Cerebellar cortex (tissue), 1 donor: Measurements from ENCODE around the gene ZNF714.
A peak's percentile ranks its signal among the peaks of the same experiment; 100 is the strongest.

Source experiments
- DNase-seq: peaks from one replicate; pipeline ENCODE4 v3.0.0-alpha.2; 2015; ENCODE audit warnings: low spot score

ZNF714 gene

DNA sequence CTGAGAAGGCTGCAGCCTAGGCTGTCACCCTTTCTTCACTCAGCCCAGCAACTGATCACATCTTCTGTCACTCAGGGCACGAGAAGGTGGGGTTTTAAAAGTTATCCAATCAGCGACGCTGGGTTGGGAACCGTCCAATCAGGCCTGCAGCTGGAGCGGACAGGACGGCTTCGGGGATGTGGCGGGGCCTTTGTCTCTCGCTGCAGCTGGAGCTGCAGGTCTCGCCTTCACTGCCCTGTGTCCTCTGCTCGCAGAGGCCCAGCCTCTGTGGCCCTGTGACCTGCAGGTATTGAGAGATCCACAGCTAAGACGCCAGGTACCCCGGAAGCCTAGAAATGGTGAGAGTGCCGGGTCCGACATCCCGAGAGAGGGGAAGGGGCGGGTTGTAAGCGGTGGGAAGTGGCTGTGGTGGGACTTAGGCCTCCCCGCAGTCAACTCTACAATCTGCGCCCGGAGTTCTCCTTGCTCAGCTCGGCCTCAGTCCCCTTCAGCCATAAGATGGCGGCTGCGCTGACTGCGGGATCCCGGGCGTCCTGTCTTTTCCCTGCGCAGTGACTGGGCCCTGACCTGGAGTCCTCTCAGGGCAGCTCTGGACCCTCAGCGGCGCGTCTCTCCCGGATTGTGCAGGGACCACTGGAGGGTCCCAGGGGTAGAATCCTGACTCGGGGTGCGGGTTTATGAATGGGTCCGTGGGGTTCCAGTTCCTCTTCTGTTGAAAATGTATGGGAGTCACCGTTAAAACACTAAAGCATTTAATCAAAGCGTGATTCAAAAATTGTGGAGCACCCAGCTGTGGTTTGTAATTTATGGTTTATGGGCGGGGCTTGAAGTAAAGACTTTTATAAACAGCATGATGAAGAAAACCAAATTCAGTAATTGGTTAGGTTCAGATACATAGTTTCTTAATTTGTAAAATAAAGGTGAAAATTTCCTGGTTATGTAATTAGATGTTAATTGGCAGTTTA is at the start of gene ZNF714:
ZNF714 (plus strand) TSS at position 193 of the 965 bp plus-strand sequence. CDS start 16,066 bp downstream, outside the sequence.
- DNase-seq, result peak; percentile 97

DNA sequence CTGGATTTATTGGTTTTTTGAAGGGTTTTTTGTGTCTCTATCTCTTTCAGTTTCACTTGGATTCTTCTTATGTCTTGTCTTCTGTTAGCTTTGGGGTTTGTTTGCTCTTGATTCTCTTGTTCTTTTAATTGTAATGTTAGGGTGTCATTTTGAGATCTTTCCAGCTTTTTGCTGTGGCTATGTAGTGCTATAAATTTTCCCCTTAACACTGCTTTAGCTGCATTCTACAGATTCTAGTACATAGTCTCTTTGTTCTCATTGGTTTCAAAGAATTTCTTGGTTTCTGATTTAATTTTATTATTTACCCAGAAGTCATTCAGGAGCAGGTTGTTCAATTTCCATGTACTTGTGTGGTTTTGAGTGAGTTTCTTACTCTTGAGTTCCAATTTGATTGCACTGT is 37.0 kb upstream of the ZNF714 start:
- DNase-seq, result no peak

DNA sequence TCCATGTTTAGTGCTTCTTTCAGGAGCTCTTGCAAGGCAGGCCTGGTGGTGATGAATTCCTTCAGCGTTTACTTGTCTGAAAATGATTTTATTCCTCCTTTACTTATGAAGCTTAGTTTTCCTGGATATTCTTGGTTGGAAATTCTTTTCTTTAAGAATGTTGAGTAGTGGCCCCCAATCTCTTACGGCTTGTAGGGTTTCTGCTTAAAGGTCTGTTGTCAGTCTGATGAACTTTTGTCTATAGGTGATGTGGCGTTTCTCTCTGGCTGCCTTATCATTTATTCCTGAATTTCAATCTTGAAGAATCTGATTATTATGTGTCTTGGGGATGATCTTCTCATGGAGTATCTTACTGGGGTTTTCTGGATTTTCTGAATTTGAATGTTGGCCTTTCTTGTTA is 35.5 kb upstream of the ZNF714 start:
- DNase-seq, result no peak

DNA sequence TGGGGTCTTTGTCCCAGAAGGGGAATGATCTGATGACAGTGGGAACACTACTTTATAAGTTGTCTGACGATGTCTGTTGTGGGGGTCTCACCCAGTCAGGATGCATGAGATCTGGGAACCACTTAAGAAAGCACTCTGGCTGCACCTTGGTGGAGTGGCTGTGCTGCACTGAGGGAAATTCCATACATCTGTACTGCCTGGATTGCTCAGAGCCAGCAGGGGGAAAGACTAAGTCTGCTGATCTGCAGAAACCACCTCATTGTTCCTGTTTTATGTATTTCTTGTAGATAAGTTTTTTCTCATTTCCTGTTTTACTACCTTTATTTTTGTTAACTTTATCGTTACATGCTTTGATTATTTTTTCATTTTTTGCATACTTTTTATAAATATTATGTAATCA is 34.3 kb upstream of the ZNF714 start:
- DNase-seq, result no peak

DNA sequence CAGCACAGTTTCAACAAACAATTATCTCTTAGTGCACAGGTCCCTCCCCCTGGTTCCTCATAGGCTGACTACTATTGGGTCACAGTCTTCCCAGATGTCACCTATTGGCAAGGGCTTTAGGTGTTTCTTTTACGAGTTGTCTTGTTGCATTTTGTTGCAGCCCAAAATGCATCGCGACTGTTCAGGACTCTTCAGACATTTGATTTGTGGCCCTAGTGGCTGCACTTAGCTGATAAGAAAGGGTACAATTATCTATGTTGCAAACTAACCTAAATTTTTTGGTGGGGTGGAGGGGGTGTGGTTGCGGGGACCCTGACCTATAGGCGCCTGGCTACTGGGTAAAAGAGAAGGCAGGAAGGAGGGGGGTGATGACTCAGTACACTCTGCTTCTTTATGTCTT is 29.1 kb upstream of the ZNF714 start:
- DNase-seq, result no peak

DNA sequence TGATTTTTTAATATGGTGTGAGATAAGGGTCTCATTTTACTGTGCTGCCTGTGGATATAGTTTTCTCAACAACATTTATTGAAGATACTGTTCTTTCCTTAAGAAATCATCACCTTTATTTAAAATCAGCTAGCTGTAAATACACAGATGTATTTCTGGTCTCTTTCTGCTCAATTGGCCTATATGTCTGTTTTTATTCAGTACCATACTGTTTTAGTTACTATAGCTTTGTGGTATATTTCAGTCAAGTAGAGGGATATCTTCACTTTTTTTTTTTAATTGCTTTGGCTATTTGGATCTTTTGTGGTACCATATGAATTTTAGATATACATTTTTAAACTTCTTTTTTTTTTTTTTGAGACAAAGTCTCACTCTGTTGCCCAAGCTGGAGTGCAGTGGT is 16.7 kb upstream of the ZNF714 start:
- no peak for DNase-seq

DNA sequence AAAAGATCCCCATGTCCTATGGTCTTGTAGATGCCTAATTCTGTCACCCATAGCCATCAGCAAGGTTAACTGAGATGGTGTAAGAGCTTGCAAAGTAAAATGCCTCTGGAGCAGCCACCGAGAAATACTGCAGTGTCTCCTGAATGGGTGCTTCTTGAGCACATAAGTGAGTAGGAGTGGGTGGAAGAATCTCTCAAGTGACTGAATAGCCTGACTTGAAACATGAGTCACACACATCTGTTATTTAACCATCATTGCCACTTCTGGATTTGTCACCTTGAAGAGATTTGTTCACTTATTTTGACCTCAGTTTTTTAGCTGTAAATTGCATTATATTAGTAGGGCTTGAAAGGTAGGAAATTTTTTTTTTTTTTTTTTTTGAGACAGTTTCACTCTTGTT is 2.3 kb downstream of the ZNF714 start:
- no peak for DNase-seq

DNA sequence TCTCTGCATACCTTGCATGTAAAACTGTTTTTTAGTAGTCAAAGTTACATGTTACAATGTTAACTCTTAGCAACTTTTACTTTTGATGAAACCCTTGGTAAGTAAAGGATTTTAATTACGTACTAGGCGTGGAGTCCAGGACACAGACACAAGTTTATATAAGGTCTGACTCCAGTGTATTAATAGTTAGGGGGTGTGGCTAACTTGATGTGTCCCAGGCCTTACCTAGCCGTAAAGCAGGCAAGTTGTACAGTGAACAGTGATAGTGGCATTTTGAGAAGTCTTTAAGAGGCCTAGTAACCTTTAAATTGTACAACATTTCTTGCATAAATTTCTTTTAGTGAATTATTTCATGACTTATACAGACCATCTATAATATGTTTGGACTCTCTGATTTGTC is 5.9 kb downstream of the ZNF714 start:
- no peak for DNase-seq

DNA sequence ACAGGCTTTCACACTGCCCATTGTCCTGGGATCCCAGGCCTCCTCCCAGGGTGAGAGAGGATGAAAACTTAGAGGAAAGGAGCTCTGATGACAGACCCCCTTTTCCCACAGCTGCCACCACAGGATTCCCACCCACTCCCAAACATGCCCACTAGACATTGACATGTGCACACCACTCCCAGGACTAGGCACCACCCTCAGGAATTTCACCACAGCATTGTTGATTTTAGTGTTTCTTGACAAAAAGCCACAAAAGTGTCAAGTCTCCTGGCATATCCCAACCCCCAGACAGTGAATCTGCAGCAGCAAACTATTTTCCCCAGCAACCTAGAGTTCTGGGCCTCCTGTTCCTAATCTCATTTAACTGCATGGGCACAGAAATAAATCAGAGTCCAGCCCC is 10.1 kb downstream of the ZNF714 start:
- DNase-seq, result no peak

DNA sequence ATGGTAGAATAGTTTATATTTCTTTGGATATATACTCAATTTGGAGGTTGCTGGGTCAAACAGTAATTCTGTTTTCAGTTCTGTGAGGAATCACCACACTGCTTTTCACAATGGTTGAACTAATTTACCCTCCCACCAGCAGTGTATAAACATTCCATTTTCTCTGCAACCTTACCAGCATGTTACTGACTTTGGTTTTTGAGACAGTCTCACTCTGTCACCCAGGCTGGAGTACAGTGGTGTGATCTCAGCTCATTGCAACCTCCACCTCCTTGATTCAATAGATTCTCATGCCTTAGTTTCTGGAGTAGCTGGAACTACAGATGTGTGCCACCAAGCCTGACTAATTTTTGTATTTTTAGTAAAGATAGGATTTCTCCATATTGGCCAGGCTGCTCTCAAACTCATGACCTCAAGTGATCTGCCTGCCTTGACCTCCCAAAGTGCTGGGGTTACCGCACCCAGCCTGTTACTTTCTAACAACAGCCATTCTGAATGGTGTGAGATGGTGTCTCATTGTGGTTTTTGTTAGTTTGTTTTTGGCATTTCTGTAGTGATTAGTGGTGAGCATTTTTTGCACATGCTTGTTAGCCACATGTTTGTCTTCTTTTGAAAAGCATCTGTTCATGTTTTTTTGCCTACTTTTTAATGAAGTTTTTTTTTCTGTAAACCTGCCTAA is 12.5 kb downstream of the ZNF714 start:
- no peak for DNase-seq

DNA sequence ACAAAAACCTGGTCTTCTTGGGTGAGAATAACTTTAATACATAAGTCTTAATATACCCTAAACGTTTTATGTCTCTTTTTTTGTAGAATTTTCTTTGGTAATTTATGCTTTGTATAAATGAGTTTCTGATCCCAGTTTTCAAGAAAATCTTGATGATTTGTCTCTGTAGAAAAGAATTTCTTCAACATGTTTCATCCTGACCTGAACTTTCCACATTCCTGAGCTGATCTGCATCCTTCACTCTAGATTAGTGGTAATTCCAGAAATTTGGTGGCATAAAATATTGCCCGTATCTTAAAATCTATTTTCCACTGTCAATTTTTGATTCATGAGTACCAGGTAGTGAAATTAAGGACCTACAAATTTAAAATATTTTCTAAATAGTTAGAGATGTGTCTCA is 16.3 kb downstream of the ZNF714 start:
- no peak for DNase-seq

DNA sequence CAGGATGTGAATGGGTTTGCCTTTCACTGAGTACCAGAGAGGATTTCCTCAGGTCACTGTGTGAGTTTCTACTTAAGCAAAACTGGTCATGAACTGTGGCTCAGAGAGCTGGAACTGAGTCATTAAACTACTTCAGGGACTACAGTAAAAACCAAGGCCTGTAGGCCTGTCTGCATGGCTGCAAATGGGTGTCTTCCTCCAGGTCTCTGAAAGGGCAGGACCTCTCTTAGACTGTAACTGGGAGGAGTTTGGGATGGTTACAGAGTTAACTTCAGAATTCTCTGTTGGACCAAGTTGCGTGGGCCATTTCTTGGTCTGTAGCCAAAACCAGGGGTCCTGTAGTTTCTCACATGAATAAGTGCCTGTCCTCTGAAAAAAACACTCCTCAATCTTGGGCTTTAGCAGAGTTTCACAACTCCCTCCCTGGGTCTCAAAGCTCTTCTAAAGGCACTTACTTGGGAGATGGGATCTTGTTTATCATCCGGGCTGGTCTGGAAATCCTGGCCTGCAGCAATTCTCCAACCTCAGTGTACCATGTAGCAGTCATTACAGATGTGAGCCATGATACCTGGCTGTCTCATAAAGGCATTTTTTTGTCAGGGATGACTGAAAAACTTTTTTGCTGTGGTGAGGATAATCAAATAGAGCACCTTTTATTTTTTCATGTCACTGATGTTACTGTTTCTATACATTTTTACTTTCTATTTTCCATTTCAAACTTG is 19.7 kb downstream of the ZNF714 start:
- no peak for DNase-seq

DNA sequence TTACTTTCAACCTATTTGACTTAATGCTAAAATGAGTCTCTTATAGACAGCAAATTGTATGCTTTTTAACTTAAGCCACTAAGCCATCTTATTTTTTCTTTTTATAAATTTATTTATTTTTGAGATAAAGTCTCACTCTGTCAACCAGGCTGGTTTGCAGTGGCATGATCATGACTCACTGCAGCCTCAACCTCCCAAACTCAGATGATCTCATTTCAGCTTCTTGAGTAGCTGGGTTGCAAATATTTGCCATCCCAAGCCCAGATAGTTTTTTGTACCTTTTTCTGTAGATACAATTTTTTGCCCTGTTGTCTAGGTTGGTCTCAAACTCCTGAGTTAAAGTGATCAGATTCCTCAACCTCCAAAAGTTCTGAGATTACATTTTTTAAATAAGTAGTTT is 27.1 kb downstream of the ZNF714 start:
- DNase-seq, result no peak

DNA sequence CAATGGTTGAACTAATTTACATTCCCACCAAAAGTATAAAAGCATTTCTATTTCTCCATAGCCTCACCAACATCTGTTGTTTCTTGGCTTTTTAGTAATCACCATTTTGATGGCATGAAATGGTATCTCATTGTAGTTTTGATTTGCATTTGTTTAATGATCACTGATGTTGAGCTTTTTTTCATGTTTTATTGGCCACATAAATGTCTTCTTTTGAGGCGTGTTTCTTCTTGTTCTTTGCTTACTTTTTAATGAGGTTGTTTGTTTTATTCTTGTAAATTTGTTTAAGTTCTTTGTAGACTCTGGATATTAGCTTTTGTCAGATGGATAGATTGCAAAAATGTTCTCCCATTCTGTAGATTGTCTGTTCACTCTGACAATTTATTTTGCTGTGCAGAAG is 28.2 kb downstream of the ZNF714 start:
- no peak for DNase-seq

DNA sequence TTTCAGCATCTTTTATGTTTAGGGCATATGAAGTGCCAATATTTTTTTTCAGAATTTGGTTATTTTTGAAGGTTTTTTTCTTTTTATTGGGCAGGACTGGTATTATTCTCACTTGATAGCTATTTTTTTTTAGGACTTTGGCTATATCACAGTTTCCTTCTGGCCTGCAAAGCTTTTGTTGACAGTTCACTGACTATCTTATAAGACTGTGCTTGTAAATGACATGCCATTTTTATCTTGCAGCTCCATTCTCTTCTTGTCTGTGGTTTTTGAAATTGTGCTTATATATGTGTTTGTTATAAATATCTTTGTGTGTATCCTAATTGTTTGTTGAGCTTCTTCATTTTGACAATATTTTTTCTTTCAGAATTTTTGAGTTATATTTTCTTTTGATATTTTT is 33.4 kb downstream of the ZNF714 start:
- DNase-seq, result no peak

DNA sequence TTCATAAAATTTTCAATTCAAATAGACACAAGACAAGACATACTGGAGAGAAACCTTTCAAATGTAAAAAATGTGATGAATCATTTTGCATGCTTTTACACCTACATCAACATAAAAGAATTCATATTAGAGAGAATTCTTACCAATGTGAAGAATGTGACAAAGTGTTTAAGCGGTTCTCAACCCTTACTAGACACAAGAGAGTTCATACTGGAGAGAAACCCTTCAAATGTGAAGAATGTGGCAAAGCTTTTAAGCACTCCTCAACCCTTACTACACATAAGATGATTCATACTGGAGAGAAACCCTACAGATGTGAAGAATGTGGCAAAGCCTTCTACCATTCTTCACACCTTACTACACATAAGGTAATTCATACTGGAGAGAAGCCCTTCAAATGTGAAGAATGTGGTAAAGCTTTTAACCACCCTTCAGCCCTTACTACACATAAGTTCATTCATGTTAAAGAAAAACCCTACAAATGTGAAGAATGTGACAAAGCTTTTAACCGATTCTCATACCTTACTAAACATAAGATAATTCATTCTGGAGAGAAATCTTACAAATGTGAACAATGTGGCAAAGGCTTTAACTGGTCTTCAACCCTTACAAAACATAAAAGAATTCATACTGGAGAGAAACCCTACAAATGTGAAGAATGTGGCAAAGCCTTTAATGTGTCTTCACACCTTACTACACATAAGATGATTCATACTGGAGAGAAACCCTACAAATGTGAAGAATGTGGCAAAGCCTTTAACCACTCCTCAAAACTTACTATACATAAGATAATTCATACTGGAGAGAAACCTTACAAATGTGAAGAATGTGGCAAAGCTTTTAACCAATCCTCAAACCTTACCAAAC is 35.3 kb downstream of the ZNF714 start:
- no peak for DNase-seq

DNA sequence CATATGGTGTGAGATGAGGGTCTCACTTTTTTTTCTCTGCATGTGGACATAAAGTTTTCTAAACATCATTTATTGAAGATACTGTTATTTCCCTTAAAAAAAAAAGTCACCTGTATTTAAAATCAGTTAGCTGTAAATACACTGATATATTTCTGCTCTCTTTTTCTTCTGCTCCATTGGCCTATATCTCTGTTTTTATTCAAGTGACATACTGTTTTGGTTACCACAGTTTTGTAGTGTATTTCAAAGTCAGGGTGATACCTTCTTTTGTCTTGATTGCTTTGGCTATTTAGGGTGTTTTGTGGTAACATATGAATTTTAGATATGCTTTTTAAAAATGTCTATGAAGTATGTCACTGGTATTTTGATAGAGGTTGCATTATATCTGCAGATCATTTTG is 44.1 kb downstream of the ZNF714 start:
- no peak for DNase-seq

DNA sequence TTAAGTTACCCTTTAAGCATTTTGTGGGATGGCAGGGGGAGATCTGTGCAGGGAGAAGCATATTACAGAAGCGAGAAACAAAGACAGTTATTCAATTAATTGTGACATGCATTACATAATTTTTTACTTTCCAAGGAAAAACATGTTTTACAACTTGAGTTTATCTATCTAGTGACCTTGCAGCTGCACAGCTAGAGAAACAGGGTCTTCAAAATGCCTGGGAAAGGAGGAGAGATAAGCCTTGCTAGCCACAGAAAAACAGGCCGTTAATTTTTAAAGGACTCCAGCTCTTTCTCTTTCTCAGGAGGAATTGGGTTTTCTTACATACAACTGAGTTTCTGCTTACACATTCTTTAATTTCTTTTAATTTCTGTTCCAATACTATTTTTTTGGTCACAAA is 45.0 kb downstream of the ZNF714 start:
- no peak for DNase-seq

DNA sequence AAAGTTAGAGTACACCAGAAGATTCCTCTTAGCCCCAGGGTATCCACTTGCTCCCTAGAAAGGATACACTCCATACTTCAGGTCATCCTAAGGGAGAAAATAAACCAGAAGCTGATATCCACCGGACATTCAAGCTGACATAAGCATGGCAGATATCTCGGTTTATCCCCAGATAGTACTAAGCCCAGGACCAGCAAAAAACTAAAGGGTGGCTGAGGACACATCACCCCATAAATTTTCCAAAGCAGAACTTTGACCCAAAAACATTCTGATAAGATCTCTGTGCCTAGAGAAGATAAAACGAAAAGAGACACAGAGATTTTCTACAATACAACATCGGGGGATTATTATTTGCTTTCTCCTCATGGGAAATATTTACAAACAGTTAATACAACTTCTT is 45.9 kb downstream of the ZNF714 start:
- no peak for DNase-seq

DNA sequence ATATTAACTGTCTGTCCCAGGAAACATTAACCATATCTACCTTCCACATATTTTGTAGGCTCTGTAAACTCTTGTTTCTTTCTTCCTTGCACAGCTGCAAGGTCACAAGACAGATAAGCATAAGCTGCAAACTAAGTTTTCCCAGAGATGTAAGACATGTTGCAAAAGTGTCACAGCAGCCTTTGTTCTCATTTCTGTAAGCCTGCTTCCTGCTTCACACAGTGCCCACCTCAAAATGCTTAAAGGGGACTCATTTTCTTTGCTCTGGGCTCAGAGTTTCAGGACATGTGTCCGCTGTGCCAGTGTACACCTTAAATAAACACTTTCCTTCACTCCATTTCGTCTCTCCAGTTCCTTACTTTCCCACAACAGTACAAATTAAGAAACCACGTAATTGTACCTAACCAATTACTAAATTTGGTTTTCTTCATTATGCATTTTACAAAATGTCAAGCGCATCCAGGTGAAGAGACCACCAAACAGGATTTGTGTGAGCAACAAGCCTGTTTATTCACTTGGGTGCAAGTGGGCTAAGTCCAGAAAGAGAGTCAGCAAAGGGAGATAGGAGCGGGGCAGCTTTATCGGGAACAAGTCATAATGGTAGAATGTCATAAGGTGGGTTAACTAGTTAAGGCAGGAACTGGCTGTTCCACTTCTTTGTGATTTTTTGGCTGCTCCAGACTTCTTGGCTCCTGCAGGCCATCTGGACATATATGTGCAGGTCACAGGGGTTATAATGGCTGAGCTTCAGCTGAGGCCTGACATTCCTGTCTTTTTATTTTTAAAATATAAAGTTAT is 47.1 kb downstream of the ZNF714 start:
- no peak for DNase-seq
